GM12874 (cell line): ENCODE data around the gene GRID1.

ENCODE experiments used
- CTCF ChIP-seq: IDR thresholded peaks from 2 replicates; pipeline ENCODE4 v1.5.1; 2011; ENCODE audit warnings: low read depth, mild to moderate bottlenecking, control low read depth, low read length, moderate library complexity; ENCODE audit not compliant: insufficient read depth

GRID1 gene

GRCh38 chr10:86337121-86337601, 29.4 kb downstream of the GRID1 start:
- no peak for TF ChIP-seq CTCF

- no peak for TF ChIP-seq CTCF
These were observed 30.3 kb downstream of the GRID1 start for GRCh38 chr10:86336341-86336740.

- no peak for TF ChIP-seq CTCF
These were observed 30.8 kb downstream of the GRID1 start for GRCh38 chr10:86335831-86336230.

- TF ChIP-seq CTCF, result no peak
These were observed 31.3 kb downstream of the GRID1 start for GRCh38 chr10:86335257-86335656.

- TF ChIP-seq CTCF, result no peak
These were observed 32.0 kb downstream of the GRID1 start for GRCh38 chr10:86334488-86335085.

- no peak for TF ChIP-seq CTCF
These were observed 32.6 kb downstream of the GRID1 start for GRCh38 chr10:86333826-86334487.

- no peak for TF ChIP-seq CTCF
These were observed 34.7 kb downstream of the GRID1 start for GRCh38 chr10:86331861-86332260.
